GM21786 (cell line): ENCODE measurements around the gene PRRC2B.
"Not testable (repeated sequence)": the region's sequence is repeated elsewhere in the genome, so short reads cannot be mapped to it uniquely, and the experiment has no call there.

Source experiments
- ATAC-seq: cut with Tn5 transposase; IDR thresholded peaks from one replicate; pipeline ENCODE4 v1.9.1; 2021; ENCODE audit not compliant: unreplicated experiment

The PRRC2B gene

DNA sequence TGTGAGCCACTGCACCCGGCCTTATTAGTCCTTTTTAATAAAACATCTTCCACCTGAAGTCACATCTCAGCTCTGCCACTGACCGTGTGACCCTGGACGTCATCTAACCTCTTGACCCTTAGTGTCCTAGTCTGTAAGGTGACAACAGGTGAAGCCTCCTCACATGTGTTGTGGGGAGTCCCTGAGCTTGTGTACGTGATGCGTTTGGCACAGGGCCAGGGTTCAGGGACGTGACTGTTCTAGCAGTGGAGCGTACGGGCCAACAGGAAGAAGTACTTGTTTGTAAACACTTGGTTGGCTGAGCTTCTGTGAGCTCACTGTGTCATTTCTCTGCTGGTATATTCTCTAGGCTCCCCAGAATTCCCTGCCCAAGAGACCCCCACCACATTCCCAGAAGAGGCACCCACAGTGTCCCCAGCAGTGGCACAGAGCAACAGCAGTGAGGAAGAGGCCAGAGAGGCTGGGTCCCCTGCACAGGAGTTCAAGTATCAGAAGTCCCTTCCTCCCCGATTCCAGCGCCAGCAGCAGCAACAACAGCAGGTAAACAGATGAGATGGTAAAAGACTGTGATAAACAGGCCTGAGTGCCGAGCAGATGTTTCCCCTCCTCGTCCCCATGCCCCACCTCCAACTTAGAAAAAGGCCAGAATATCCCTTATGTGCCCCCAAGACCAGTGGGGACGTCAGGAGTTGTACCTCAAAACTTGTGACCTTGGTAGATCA, 73.5 kb downstream of the PRRC2B start:
- ATAC-seq: no peak

- no peak for ATAC-seq
Observed at GRCh38 chr9:131468031-131468430, 74.1 kb downstream of the PRRC2B start.

DNA sequence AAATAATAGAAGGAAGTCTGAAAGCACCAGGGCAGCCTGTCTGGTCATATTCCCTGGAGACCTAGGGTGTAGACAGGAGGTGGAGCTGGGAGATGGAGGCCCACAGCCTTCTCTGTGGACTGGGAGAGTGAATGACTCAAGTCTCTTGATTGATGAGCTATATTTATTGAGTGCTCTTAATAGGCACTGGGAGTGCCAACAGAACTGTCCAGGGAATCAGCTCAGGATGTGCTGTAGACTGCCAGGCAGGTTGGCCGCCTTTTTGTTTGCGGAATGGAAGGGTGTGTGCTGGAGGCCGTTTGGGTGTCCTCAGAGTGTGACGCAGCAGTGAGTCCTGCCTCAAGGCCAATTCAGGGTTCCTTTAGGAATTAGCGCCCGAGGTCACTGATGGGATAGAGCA, 75.5 kb downstream of the PRRC2B start:
- ATAC-seq: no peak

DNA sequence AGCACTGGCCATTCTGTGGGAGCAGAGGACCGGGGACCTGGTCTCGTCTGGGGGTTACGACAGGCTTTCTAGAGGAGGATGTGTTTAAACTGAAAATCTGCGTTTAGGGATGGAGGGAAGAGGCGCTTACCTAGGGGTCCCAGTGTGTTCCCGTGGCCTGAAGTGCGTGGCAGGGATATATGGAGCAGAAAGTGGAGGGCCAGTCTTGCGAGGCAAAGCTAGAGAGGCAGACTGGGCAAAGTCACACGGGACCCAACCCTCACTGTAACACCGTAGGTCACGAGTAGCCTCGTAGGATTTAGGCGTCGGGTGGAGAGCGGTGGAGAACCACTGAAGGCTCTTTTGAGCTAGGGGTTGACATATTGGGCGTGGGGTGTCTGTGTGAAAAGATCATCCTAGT, 76.1 kb downstream of the PRRC2B start:
- no peak for ATAC-seq

- ATAC-seq: no peak
Observed at GRCh38 chr9:131470581-131470991, 76.7 kb downstream of the PRRC2B start.

DNA sequence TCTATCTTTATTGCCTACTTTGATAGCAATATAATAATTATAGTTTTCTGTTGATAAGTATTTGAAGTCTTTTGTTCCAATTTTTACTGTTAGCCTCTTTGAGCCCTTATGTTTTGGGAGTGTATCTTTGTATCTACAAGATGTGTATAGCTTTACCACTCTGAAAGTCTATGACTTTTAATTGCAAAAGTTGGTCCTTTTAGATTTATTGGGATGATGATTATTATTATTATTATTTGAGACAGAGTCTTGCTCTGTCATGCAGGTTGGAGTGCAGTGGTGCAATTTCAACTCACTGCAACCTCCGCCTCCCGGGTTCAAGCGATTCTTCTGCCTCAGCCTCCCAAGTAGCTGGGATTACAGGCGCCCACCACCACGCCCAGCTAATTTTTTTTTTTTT, 78.2 kb downstream of the PRRC2B start:
- ATAC-seq: not testable (repeated sequence)

- ATAC-seq: no peak
Observed at GRCh38 chr9:131473198-131473885, 79.5 kb downstream of the PRRC2B start.

GRCh38 chr9:131473891-131474290, 80.0 kb downstream of the PRRC2B start:
- ATAC-seq: no peak

DNA sequence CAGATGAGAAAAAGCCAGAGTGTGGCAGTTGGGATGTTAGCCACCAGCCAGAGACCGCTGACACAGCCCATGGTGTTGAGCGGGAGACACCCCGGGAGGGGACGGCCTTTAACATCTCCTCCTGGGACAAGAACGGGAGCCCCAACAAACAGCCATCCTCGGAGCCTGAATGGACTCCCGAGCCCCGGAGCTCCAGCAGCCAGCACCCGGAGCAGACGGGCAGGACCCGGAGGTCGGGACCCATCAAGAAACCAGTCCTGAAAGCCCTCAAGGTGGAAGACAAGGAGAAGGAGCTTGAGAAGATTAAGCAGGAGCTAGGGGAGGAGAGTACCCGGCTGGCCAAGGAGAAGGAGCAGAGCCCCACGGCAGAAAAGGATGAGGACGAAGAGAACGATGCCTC, 80.8 kb downstream of the PRRC2B start:
- no peak for ATAC-seq

DNA sequence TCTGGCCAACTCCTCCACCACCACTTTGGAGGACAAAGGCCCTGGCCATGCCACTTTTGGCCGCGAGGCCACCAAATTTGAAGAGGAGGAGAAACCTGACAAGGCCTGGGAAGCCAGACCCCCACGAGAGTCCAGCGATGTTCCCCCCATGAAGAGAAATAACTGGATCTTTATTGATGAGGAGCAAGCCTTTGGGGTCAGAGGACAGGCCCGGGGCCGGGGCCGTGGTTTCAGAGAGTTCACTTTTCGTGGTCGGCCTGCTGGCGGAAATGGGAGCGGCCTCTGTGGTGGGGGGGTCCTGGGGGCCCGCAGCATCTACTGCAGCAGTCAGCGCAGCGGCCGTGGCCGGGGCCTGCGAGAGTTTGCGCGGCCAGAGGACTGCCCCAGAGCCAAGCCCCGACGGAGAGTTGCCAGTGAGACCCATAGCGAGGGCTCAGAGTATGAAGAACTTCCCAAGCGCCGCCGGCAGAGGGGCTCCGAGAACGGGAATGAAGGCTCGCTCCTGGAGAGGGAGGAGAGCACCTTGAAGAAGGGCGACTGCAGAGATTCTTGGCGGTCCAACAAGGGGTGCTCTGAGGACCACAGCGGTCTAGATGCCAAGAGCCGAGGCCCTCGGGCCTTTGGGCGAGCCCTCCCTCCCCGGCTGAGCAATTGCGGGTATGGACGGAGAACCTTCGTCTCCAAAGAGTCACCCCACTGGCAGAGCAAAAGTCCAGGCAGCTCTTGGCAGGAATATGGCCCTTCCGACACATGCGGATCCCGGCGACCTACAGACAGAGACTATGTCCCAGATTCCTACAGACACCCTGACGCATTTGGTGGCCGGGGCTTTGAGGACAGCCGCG, 81.4 kb downstream of the PRRC2B start:
- no peak for ATAC-seq

- ATAC-seq: no peak
Observed at GRCh38 chr9:131475956-131476776, 82.3 kb downstream of the PRRC2B start.

DNA sequence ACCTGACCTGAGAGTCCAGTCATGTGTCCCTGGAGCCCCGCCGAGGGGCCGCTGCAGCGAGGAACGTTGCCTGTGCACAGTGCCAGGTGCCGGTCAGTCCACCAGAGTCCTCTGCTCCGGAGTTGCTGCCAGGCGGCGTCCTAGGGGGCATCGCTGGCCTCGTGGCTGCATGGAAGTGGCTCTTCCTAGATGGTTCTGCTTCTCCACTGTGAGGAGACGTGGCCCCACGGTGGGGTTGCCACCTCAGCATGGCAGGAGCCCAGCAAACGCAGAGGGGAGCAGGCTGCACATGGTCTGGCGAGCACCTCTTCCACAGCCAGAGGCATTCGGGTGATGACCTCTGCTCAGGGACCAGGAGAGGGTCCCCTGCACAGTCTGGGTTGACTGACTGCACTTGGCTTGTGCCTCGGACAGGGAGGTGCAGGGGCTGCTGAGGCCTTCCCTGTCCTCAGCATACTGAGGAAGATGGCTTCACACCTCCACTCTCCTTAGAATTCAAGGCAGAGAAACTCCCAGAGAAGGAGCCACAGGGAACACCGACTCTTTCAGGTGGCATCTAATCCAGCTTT, 83.0 kb downstream of the PRRC2B start:
- ATAC-seq: no peak

- no peak for ATAC-seq
Observed at GRCh38 chr9:131477367-131477766, 83.5 kb downstream of the PRRC2B start.

DNA sequence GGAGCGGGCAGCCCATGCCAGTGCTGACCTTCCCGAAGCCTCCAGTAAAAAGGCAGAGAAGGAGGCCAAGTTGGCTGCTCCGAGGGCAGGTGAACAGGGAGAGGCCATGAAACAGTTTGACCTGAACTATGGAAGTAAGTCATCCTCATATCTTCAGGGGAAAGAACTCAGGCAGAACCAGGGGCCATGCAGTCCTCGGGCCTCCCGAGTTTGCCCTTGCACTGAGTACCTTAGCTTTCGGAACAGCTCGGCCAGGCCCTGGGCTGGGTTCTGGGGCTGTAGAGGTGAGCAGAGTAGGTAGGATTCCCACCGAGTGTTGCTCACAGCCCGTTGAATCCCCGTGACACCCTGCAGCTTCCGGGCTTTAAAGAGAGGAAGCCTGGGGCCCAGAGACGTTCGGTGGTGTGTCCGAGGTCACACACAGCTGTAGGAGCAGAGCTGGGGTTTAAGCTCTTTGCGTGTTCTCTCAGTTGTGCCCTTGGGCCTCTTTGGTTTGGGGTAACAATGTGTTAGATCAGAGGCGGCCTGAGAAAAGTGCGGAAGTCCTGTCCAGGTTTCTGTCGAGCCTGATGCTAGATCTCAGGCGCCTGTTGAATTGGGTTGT, 84.0 kb downstream of the PRRC2B start:
- no peak for ATAC-seq

DNA sequence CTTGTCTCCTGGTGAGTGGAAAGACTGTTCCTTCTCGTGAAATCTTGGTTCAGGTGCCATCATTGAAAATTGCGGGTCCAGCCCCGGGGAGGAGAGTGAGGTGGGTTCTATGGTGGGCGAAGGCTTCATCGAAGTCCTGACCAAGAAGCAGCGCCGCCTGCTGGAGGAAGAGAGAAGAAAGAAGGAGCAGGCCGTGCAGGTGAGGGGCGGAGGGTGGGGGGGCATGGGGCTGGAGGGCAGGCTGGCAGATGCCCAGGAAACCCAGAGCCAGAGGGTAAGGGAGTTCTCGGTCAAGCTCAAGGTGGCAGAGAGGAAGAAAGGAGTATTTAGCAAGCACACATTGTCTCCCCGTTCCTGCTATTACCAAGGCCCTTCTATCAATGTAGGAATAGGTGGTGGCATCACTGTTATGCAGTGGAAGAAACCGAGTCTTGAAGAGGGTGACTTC, 84.6 kb downstream of the PRRC2B start:
- ATAC-seq: no peak

- ATAC-seq: no peak
Observed at GRCh38 chr9:131478911-131479310, 85.0 kb downstream of the PRRC2B start.

- ATAC-seq: no peak
Observed at GRCh38 chr9:131480258-131480657, 86.4 kb downstream of the PRRC2B start.

- no peak for ATAC-seq
Observed at GRCh38 chr9:131481441-131482342, 87.8 kb downstream of the PRRC2B start.
